ENCODE measurements around the gene SLC25A1. TPM values are rescaled to one million over a fixed set of nuclear protein-coding genes. Genes with fewer than 3 reads are reported as not detected.
A peak's percentile ranks its signal among the peaks of the same experiment; 100 is the strongest.

Gene SLC25A1
- total RNA-seq, 1 donor from 2014 or later, result 54.8 TPM

DNA sequence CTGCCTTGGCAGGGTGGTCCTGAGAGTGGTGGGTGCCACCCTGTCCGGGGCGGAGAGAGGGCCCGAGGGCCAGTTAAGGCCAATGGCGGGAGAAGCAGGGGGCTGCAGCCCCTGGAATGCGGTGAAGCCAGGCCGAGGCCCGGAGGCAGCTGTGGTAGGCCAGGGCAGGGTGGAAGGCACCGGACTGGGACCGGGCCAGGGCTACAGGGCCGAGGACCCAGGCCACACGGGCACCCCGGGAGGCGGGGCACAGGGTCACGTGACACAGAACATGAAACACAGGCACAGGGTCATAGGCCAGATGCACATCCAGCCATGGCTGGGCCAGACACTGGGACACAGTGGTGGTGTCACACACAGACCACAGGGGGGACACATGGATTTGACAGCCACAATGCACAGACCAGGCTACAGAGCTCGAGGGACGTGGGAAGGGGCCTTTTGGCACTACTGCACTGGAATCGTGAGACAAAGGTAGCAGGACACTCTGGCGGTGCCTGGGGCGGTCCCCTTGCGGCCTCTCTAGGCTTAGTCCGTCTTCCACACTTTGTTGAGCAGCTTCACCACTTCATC is 2.8 kb downstream of the SLC25A1 start:
- no peak overlapping the region for H3K4me3 Mint-ChIP-seq (ENCODE audit: unreplicated experiment)
- H3K4me1 Mint-ChIP-seq (ENCODE audit: low read depth, unreplicated experiment), result peaks cover 13% of the 10 kb centered on the region
- H3K27ac Mint-ChIP-seq (ENCODE audit: unreplicated experiment), result no peak overlapping the region
- peaks cover 14% of the 10 kb centered on the region for H3K27me3 Mint-ChIP-seq (ENCODE audit: unreplicated experiment)
- H3K9me3 Mint-ChIP-seq (ENCODE audit: unreplicated experiment), result peaks cover 10% of the 10 kb centered on the region
- H3K36me3 Mint-ChIP-seq (ENCODE audit: unreplicated experiment), result no peaks in the 10 kb centered on the region
- TF ChIP-seq, protein P1, sequence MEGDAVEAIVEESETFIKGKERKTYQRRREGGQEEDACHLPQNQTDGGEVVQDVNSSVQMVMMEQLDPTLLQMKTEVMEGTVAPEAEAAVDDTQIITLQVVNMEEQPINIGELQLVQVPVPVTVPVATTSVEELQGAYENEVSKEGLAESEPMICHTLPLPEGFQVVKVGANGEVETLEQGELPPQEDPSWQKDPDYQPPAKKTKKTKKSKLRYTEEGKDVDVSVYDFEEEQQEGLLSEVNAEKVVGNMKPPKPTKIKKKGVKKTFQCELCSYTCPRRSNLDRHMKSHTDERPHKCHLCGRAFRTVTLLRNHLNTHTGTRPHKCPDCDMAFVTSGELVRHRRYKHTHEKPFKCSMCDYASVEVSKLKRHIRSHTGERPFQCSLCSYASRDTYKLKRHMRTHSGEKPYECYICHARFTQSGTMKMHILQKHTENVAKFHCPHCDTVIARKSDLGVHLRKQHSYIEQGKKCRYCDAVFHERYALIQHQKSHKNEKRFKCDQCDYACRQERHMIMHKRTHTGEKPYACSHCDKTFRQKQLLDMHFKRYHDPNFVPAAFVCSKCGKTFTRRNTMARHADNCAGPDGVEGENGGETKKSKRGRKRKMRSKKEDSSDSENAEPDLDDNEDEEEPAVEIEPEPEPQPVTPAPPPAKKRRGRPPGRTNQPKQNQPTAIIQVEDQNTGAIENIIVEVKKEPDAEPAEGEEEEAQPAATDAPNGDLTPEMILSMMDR (IDR thresholded peaks at IDR 0.05; ENCODE audit: partially characterized antibody, unreplicated experiment), result no peak
- no peak for DNase-seq

DNA sequence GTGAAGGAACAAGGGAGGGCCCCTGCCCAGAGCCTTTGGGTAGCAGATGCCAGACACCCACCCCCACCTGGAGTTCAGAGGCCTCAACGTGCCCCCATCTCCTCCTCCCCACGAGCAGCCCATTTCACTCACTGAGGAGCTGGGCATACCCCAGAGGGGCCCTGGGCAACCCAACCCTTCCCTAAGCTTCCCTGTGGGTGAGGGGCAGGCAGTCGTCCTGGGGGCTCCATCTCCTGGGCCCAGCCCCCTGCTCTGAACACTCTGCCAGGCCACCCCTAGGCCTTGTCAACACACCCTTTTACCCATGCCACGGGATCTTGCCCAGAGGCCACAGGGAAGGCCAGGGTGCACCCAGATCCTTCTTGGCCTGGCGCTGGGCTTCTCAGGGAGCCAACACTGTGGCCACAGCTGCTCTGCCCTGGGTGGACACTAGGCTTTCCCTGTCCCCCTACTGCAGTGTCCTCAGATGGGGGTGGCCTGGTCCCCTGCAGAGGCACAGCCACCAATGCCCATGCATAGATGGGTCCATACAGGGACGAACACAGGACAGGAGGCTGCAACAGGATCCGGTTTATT is 3.4 kb downstream of the SLC25A1 start:
- TF ChIP-seq, protein P1 (IDR thresholded peaks at IDR 0.05; ENCODE audit: partially characterized antibody, unreplicated experiment), result no peak
- H3K4me1 Mint-ChIP-seq (ENCODE audit: low read depth, unreplicated experiment), result peaks cover 13% of the 10 kb centered on the region
- no peaks in the 10 kb centered on the region for H3K36me3 Mint-ChIP-seq (ENCODE audit: unreplicated experiment)
- no peak overlapping the region for H3K4me3 Mint-ChIP-seq (ENCODE audit: unreplicated experiment)
- H3K9me3 Mint-ChIP-seq (ENCODE audit: unreplicated experiment), result peaks cover 10% of the 10 kb centered on the region
- peaks cover 19% of the 10 kb centered on the region for H3K27me3 Mint-ChIP-seq (ENCODE audit: unreplicated experiment)
- no peak overlapping the region for H3K27ac Mint-ChIP-seq (ENCODE audit: unreplicated experiment)
- DNase-seq, result no peak

- DNase-seq, result no peak
- peaks cover 10% of the 10 kb centered on the region for H3K9me3 Mint-ChIP-seq (ENCODE audit: unreplicated experiment)
- no peaks in the 10 kb centered on the region for H3K36me3 Mint-ChIP-seq (ENCODE audit: unreplicated experiment)
- no peak overlapping the region for H3K27ac Mint-ChIP-seq (ENCODE audit: unreplicated experiment)
- H3K27me3 Mint-ChIP-seq (ENCODE audit: unreplicated experiment), result peaks cover 19% of the 10 kb centered on the region
- H3K4me1 Mint-ChIP-seq (ENCODE audit: low read depth, unreplicated experiment), result peaks cover 13% of the 10 kb centered on the region
- TF ChIP-seq, protein P1 (IDR thresholded peaks at IDR 0.05; ENCODE audit: partially characterized antibody, unreplicated experiment), result no peak
- no peak overlapping the region for H3K4me3 Mint-ChIP-seq (ENCODE audit: unreplicated experiment)
Observed at GRCh38 chr22:19174106-19175025, 4.2 kb downstream of the SLC25A1 start.

DNA sequence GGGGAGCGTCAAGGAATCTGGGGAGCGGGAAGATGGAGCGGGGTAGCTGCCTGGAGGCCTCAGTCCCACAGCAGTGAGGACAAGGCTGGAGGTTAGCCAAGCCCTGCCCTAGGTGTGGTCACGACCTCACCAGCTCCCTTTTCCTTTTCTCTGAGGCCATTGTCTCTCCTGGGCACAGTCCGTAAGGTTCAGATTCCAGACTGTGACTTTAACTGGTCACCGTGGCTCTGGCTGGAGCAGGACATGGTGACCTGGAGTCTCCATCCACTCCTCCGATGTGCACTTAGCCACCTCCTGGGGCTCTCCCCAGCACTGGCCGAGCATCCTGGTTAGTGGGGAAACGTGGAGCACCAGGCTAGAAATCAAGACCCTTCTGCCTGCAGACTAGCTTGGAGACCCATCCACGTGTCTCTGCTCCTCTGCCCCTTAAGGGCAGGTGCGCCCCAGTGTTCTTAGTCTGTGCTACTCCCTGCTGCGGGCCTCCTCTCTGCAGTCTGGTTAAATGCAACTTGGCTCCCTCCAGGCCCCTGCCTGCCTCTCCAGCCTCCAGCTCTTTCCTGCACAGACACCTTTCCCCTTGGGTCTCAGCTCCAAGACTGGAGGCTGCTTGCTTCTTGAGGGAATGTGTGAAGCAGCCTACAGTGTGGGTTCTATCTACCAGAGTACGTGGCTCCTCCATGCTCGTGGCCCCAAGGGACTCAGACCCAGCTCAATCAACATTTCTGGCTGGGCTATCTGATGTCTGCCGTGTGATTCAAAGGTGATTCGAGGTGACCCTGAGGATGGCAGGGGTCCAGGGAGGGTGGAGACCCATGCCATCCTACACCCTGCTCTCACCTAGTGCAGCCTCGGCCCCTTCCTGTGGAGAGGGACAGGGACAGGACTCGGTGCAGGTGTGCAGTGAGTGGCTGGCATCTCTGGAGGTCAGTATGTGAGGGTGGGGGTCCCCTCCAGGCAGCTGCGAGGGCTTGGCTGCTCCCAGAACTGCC is 5.2 kb downstream of the SLC25A1 start:
- TF ChIP-seq, protein P1 (IDR thresholded peaks at IDR 0.05; ENCODE audit: partially characterized antibody, unreplicated experiment), result no peak
- H3K4me1 Mint-ChIP-seq (ENCODE audit: low read depth, unreplicated experiment), result peaks cover 13% of the 10 kb centered on the region
- no peaks in the 10 kb centered on the region for H3K36me3 Mint-ChIP-seq (ENCODE audit: unreplicated experiment)
- H3K9me3 Mint-ChIP-seq (ENCODE audit: unreplicated experiment), result peaks cover 16% of the 10 kb centered on the region
- H3K4me3 Mint-ChIP-seq (ENCODE audit: unreplicated experiment), result peak overlapping the region; percentile 99
- DNase-seq, result no peak
- H3K27me3 Mint-ChIP-seq (ENCODE audit: unreplicated experiment), result peaks cover 24% of the 10 kb centered on the region
- H3K27ac Mint-ChIP-seq (ENCODE audit: unreplicated experiment), result peak overlapping the region; percentile 59
